Lower leg skin (tissue), 4 donors: ENCODE results near the gene CCDC91. TPM values are rescaled to one million over a fixed set of nuclear protein-coding genes. Genes with fewer than 3 reads are reported as not detected.
"Not testable (repeated sequence)": the region's sequence is repeated elsewhere in the genome, so short reads cannot be mapped to it uniquely, and the experiment has no call there.

ENCODE experiments used
- DNase-seq, 2 donors: peaks; one replicate each; pipeline ENCODE4 v3.0.0-alpha.2; 2019; ENCODE audit warnings: low spot score in 2 of 2
- H3K4me3 ChIP-seq: fragments of 200-600 bp; sonication (generic); 2 replicates; pipeline ENCODE4 v1.5.1; 2017; ENCODE audit warnings: mild to moderate bottlenecking, low read depth; ENCODE audit not compliant: poor library complexity, severe bottlenecking
- CTCF ChIP-seq, 3 donors: fragments of 450-650 bp; IDR thresholded peaks; one replicate each; pipeline ENCODE4 v1.5.1; 2016; ENCODE audit warnings: antibody characterized with exemption in 3 of 3, mild to moderate bottlenecking in 3 of 3, moderate library complexity in 2 of 3
- POLR2A ChIP-seq, 2 donors: fragments of 450-650 bp; IDR thresholded peaks; one replicate each; pipeline ENCODE4 v1.6.1; 2016 to 2017; ENCODE audit warnings: antibody characterized with exemption in 2 of 2, mild to moderate bottlenecking in 1 of 2, moderate library complexity in 1 of 2
- WGBS, 2 donors: methylation state at CpG; one replicate each; pipeline ENCODE4 v1.1.5; 2018; 5-methylcytosine and 5-hydroxymethylcytosine counted together
- intact Hi-C: fragments of 100-400 bp; cut with DNase I; formaldehyde crosslinking; loops from one replicate; pipeline ENCODE4 v1.15.0; 2023; ENCODE audit warnings: low total_unique reads
- total RNA-seq, 4 donors: library from RNA; depleted of rRNA; stranded (reverse); fragments of >200 nt; gene quantifications; one replicate each; pipeline ENCODE4 v1.1.0, GENCODE V29; 2016

Gene CCDC91
- total RNA-seq, 4 donors from 2014 or later, result 13.8 to 31.0 (median 23.3) TPM

GRCh38 chr12:28327722-28328121 lies 137.5 kb downstream of the CCDC91 start:
- 95 to 97% methylated on average over 4 of the region's 4 CpGs for WGBS, 2 donors
- TF ChIP-seq CTCF (IDR thresholded peaks at IDR 0.05) (no peak), POLR2A (IDR thresholded peaks at IDR 0.05) (no peak)
- no peak overlapping the region for H3K4me3 ChIP-seq
- no peak for DNase-seq
- intact Hi-C loops, result no loop called here

GRCh38 chr12:28328967-28329366 lies 138.7 kb downstream of the CCDC91 start:
- TF ChIP-seq CTCF (IDR thresholded peaks at IDR 0.05) (no peak), POLR2A (IDR thresholded peaks at IDR 0.05) (no peak)
- WGBS, 2 donors, result 94 to 98% methylated on average over 2 of the region's 2 CpGs
- intact Hi-C loops, result no loop called here
- no peak for DNase-seq
- no peak overlapping the region for H3K4me3 ChIP-seq

- DNase-seq, intact Hi-C loops, H3K4me3 ChIP-seq: not testable (repeated sequence)
- WGBS, 2 donors, result 94 to 98% methylated on average over 2 of the region's 2 CpGs
Observed at GRCh38 chr12:28329727-28330126, 139.5 kb downstream of the CCDC91 start.

GRCh38 chr12:28330232-28330631 lies 140.0 kb downstream of the CCDC91 start:
- intact Hi-C loops, DNase-seq, H3K4me3 ChIP-seq: not testable (repeated sequence)
- WGBS, 2 donors, result 99% methylated on average over 3 of the region's 3 CpGs

GRCh38 chr12:28331130-28331529 lies 140.9 kb downstream of the CCDC91 start:
- TF ChIP-seq POLR2A (IDR thresholded peaks at IDR 0.05) (no peak), CTCF (IDR thresholded peaks at IDR 0.05) (no peak)

GRCh38 chr12:28340261-28341045 lies 150.2 kb downstream of the CCDC91 start:
- TF ChIP-seq CTCF (IDR thresholded peaks at IDR 0.05) (no peak), POLR2A (IDR thresholded peaks at IDR 0.05) (no peak)
- H3K4me3 ChIP-seq, result no peak overlapping the region
- DNase-seq, result no peak
- WGBS, 2 donors, result 75 to 81% methylated on average over 4 of the region's 4 CpGs
- intact Hi-C loops, result no loop called here

More at GRCh38 chr12:28331130-28331529, 140.9 kb downstream of the CCDC91 start:
- no peak overlapping the region for H3K4me3 ChIP-seq
- intact Hi-C loops, result no loop called here
- DNase-seq, result no peak
- WGBS, 2 donors, result 64 to 76% methylated on average over 3 of the region's 3 CpGs

- intact Hi-C loops, result no loop called here
- 71% methylated on average over 1 of the region's 1 CpG for WGBS, 2 donors
- H3K4me3 ChIP-seq, result no peak overlapping the region
- TF ChIP-seq CTCF (IDR thresholded peaks at IDR 0.05) (no peak), POLR2A (IDR thresholded peaks at IDR 0.05) (no peak)
- DNase-seq, result no peak
Observed at GRCh38 chr12:28343713-28344112, 153.5 kb downstream of the CCDC91 start.
